GM19023 (cell line): ENCODE measurements around the gene ZNF146.
"Not testable (repeated sequence)": the region's sequence is repeated elsewhere in the genome, so short reads cannot be mapped to it uniquely, and the experiment has no call there.

Source experiments
- ATAC-seq: cut with Tn5 transposase; IDR thresholded peaks from one replicate; pipeline ENCODE4 v1.9.1; 2021; ENCODE audit warnings: mild to moderate bottlenecking, moderate library complexity; ENCODE audit not compliant: unreplicated experiment

The ZNF146 gene

DNA sequence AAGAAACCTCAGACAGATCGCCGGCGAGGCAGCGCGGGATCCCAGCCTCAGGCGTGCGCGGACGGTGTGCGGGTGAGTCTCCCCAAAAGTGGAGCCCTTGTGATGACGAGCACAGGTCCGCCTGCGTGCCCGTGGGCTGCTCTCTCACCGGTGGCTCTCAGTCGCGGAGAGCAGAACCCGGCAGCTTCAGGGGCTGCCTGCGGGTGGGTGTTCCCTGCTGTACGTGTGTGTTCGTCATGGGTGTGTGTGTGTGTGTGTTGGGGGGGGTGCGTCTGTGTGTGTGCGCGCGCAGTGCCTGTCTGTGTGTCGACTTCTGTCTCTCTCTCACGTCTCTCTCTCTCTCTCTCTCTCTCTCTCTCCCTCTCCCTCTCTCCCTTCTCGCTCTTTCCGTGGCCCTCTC is 54.4 kb downstream of the ZNF146 start:
- not testable (repeated sequence) for ATAC-seq
